IMR-90 (cell line): Measurements from ENCODE around the gene BCAS3. TPM values are rescaled to one million over a fixed set of nuclear protein-coding genes. Genes with fewer than 3 reads are reported as not detected.

Experiments
- ATAC-seq: fragments of 200-7000 bp; cut with Tn5 transposase; 2 replicates; pipeline ENCODE4 v1.9.1; 2020; ENCODE audit warnings: low read depth, mild to moderate bottlenecking, moderate library complexity
- BruUV-seq: library from RNA; stranded (reverse); fragments of 400-500 nt; replicated peaks from 2 replicates; lab custom pipeline; 2021; lab: Mats Ljungman, UMichigan
- CTCF ChIA-PET: fragments of 300-600 bp; formaldehyde crosslinking; extraction: SDS; loops from one replicate; lab custom pipeline; 2021; ENCODE audit warnings: antibody characterized with exemption; lab: Yijun Ruan, JAX
- POLR2A ChIA-PET: fragments of 300-600 bp; sonication (Branson Sonifier 250); formaldehyde crosslinking; loops from one replicate; lab custom pipeline; 2022; ENCODE audit warnings: antibody characterized with exemption; ENCODE audit not compliant: unreplicated experiment; lab: Charles Lee
- DNase-seq: peaks from one replicate; pipeline ENCODE4 v3.0.0; 2013
- H2AFZ ChIP-seq: replicated peaks from 2 replicates; pipeline ENCODE3; 2013; ENCODE audit warnings: low read length, mild to moderate bottlenecking; ENCODE audit not compliant: poor library complexity
- H2AK5ac ChIP-seq: 2 replicates; pipeline ENCODE4 v1.6.1; 2013; ENCODE audit warnings: low read depth, low read length, inconsistent platforms
- H2AK9ac ChIP-seq: replicated peaks from 2 replicates; pipeline ENCODE3; 2013; ENCODE audit warnings: mild to moderate bottlenecking, low read depth, low read length, moderate library complexity; ENCODE audit not compliant: poor library complexity
- H2BK120ac ChIP-seq: 2 replicates; pipeline ENCODE4 v1.6.1; 2013; ENCODE audit warnings: low read depth, low read length, inconsistent platforms
- H2BK15ac ChIP-seq: 3 replicates; pipeline ENCODE4 v1.6.1; 2013; ENCODE audit warnings: low read depth, low read length, inconsistent platforms
- H2BK20ac ChIP-seq: 2 replicates; pipeline ENCODE4 v1.6.1; 2013; ENCODE audit warnings: low read depth, mild to moderate bottlenecking, inconsistent platforms, low read length, moderate library complexity
- H2BK5ac ChIP-seq: 2 replicates; pipeline ENCODE4 v1.6.1; 2013; ENCODE audit warnings: mild to moderate bottlenecking, low read depth, low read length, inconsistent platforms; ENCODE audit not compliant: poor library complexity, severe bottlenecking
- H3K14ac ChIP-seq: replicated peaks from 2 replicates; pipeline ENCODE4 v1.6.1; 2013; ENCODE audit warnings: low read depth, low read length, inconsistent platforms
- H3K18ac ChIP-seq: 2 replicates; pipeline ENCODE4 v1.6.1; 2013; ENCODE audit warnings: low read depth, low read length, control low read depth
- H3K23ac ChIP-seq: 2 replicates; pipeline ENCODE4 v1.6.1; 2013; ENCODE audit warnings: low read depth, low read length, inconsistent platforms
- H3K27ac ChIP-seq: 2 replicates; pipeline ENCODE4 v1.5.1; 2013; ENCODE audit warnings: mild to moderate bottlenecking, control low read depth, low read length; ENCODE audit not compliant: insufficient read depth
- H3K27me3 ChIP-seq: 2 replicates; pipeline ENCODE4 v1.6.1; 2013; ENCODE audit warnings: low read length; ENCODE audit not compliant: control insufficient read depth, insufficient read depth
- H3K36me3 ChIP-seq: 2 replicates; pipeline ENCODE4 v1.6.1; 2013; ENCODE audit warnings: low read length, mixed read lengths; ENCODE audit not compliant: control insufficient read depth, insufficient read depth
- H3K4ac ChIP-seq: 2 replicates; pipeline ENCODE4 v1.6.1; 2013; ENCODE audit warnings: low read depth, low read length, inconsistent platforms
- H3K4me1 ChIP-seq: 2 replicates; pipeline ENCODE4 v1.6.1; 2013; ENCODE audit warnings: low read length, mixed read lengths; ENCODE audit not compliant: control insufficient read depth, insufficient read depth
- H3K4me2 ChIP-seq: 2 replicates; pipeline ENCODE4 v1.6.1; 2013; ENCODE audit warnings: low read depth, mild to moderate bottlenecking, control low read depth, low read length, moderate library complexity
- H3K4me3 ChIP-seq: 2 replicates; pipeline ENCODE4 v1.5.1; 2013; ENCODE audit warnings: low read depth, mild to moderate bottlenecking, control low read depth, low read length, moderate library complexity; ENCODE audit not compliant: insufficient read depth
- H3K56ac ChIP-seq: 2 replicates; pipeline ENCODE4 v1.6.1; 2013; ENCODE audit warnings: low read length, inconsistent platforms; ENCODE audit not compliant: insufficient read depth; ENCODE audit errors: extremely low read depth
- H3K79me1 ChIP-seq, 2 experiments: 2 replicates each; pipeline ENCODE4 v1.6.1; 2013; ENCODE audit warnings: low read length in 2 of 2, inconsistent platforms in 1 of 2, low read depth in 1 of 2
- H3K9ac ChIP-seq: 2 replicates; pipeline ENCODE4 v1.6.1; 2013; ENCODE audit warnings: low read depth, low read length, control low read depth
- H3K9me1 ChIP-seq: 2 replicates; pipeline ENCODE4 v1.6.1; 2013; ENCODE audit warnings: low read length, inconsistent platforms; ENCODE audit not compliant: insufficient read depth
- H3K9me3 ChIP-seq: 2 replicates; pipeline ENCODE4 v1.6.1; 2013; ENCODE audit warnings: low read length; ENCODE audit not compliant: control insufficient read depth, insufficient read depth
- H4K20me1 ChIP-seq: 2 replicates; pipeline ENCODE4 v1.6.1; 2013; ENCODE audit warnings: low read length, inconsistent platforms; ENCODE audit not compliant: insufficient read depth
- H4K5ac ChIP-seq: 2 replicates; pipeline ENCODE4 v1.6.1; 2013; ENCODE audit warnings: mild to moderate bottlenecking, low read depth, low read length, control low read depth
- H4K8ac ChIP-seq, 2 experiments: 2 replicates each; pipeline ENCODE4 v1.6.1; 2013; ENCODE audit warnings: low read depth in 2 of 2, low read length in 2 of 2, control low read depth in 1 of 2, inconsistent platforms in 1 of 2
- H4K91ac ChIP-seq: 2 replicates; pipeline ENCODE4 v1.6.1; 2013; ENCODE audit warnings: low read depth, low read length, inconsistent platforms; ENCODE audit not compliant: insufficient read depth
- CHD1 ChIP-seq: IDR thresholded peaks from 2 replicates; pipeline ENCODE4 v1.6.1; 2012; ENCODE audit warnings: low read depth, low read length, improper control_type of control experiment
- CTCF ChIP-seq: conservative IDR thresholded peaks from 2 replicates; pipeline ENCODE4 v1.5.1; 2012; ENCODE audit warnings: mild to moderate bottlenecking, low read depth, low read length, improper control_type of control experiment
- FOS ChIP-seq: fragments of 150-350 bp; IDR thresholded peaks from 2 replicates; pipeline ENCODE4 v1.6.1; 2016; ENCODE audit warnings: low read depth, low read length
- MAZ ChIP-seq: IDR thresholded peaks from 2 replicates; pipeline ENCODE4 v1.6.1; 2012; ENCODE audit warnings: low read depth, mild to moderate bottlenecking, low read length, improper control_type of control experiment, moderate library complexity, borderline replicate concordance
- NFE2L2 ChIP-seq: fragments of 150-350 bp; IDR thresholded peaks from 2 replicates; pipeline ENCODE4 v1.6.1; 2016; ENCODE audit warnings: low read depth, mild to moderate bottlenecking, low read length
- POLR2A ChIP-seq: IDR thresholded peaks from 2 replicates; pipeline ENCODE4 v1.6.1; 2012; ENCODE audit warnings: mild to moderate bottlenecking, low read depth, low read length
- RAD21 ChIP-seq: IDR thresholded peaks from 2 replicates; pipeline ENCODE4 v1.6.1; 2012; ENCODE audit warnings: low read length, improper control_type of control experiment
- RCOR1 ChIP-seq: IDR thresholded peaks from 2 replicates; pipeline ENCODE4 v1.6.1; 2012; ENCODE audit warnings: mild to moderate bottlenecking, low read length, improper control_type of control experiment; ENCODE audit not compliant: insufficient replicate concordance
- RFX5 ChIP-seq: IDR thresholded peaks from 2 replicates; pipeline ENCODE4 v1.8.0; 2012; ENCODE audit warnings: low read depth, mild to moderate bottlenecking, low read length, moderate library complexity
- SMC3 ChIP-seq: fragments of 150-350 bp; IDR thresholded peaks from 2 replicates; pipeline ENCODE4 v1.6.1; 2016; ENCODE audit warnings: low read depth, mild to moderate bottlenecking, antibody characterized with exemption, low read length, moderate library complexity
- WGBS, 2 experiments: methylation state at CpG; one replicate each; pipeline versions ENCODE4 v1.1.5 to v1.1.7; 2013; ENCODE audit warnings: missing lambda C conversion rate in 2 of 2; ENCODE audit not compliant: insufficient read length in 1 of 2; ENCODE audit errors: extremely low coverage in 2 of 2; 5-methylcytosine and 5-hydroxymethylcytosine counted together
- dilution Hi-C: fragments of 300-500 bp; cut with HindIII; formaldehyde crosslinking; loops from one replicate; pipeline ENCODE4 v1.14.3; 2018; ENCODE audit warnings: low sequenced_read_pairs; ENCODE audit not compliant: unreplicated experiment
- in situ Hi-C: fragments of 300-500 bp; cut with MboI; formaldehyde crosslinking; loops from 3 replicates; pipeline ENCODE4 v1.14.3; 2019; ENCODE audit warnings: low sequenced_read_pairs, inconsistent platforms, mixed read lengths
- intact Hi-C: fragments of 100-400 bp; cut with micrococcal nuclease; formaldehyde crosslinking; loops from 2 replicates; pipeline ENCODE4 v1.10.0; 2022
- polyA plus RNA-seq, 3 experiments: library from polyadenylated mRNA; depleted of rRNA; stranded (reverse); fragments of >200 nt; gene quantifications; 2 replicates each; pipeline ENCODE4 v1.2.3, GENCODE V29; 2012; ENCODE audit warnings: low replicate concordance in 1 of 3
- total RNA-seq: library from RNA; depleted of rRNA; stranded (reverse); fragments of >200 nt; gene quantifications from 2 replicates; pipeline ENCODE4 v1.2.3, GENCODE V29; 2012

BCAS3 gene
- total and polyA plus RNA-seq, 2 of the 4 experiments (the other 2 are of a cell fraction) = 6.3 to 27.1 TPM

DNA sequence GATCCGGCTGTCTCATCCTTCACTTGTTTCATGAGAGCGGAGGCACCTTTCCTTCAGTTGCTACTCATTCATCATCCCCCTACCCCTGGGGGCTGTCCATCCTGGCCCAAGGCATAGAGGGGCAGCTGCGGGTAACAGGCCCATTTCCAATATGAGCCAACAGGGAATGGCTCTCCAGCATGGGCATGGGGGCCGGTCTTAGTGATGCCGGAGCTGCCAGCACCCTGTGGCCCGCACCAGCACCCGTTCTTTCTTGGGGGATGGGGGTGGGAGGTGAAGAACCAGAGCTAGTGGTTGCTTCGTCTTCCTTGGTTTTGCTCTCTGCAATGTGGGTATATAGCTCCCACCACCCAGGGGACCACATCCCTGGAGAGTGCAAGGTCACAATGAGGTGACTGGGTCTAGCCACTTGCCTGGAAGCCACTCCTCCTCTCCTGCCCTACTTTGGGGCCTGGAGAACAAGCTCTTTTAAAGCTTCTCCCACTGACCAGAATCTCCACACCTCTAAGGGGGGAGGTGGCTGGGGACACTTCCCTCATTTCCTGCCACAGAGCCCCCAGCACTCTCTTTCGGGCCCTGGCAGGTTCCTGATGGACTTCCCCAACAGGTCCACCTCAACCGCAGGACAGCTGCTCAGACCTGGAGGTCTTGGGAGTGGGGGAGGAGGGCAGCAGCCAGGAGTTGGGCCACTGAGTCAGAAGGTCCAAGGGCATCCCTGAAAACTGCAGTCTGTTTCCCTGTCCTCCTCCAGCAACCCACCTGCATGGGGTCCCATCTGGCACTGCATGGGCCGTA lies 710.1 kb downstream of the BCAS3 start:
- H3K56ac ChIP-seq = no peak overlapping the region
- H4K8ac ChIP-seq = no peak overlapping the region
- no peak overlapping the region for H3K27ac ChIP-seq
- no peak overlapping the region for H3K4ac ChIP-seq
- POLR2A ChIA-PET = no interaction called here
- no peak overlapping the region for H3K14ac ChIP-seq
- peaks cover 22% of the 10 kb centered on the region for H3K9me1 ChIP-seq
- no peak overlapping the region for H2BK20ac ChIP-seq
- peaks cover 10 to 76% of the 10 kb centered on the region in 2 experiments for H3K79me1 ChIP-seq
- H3K9ac ChIP-seq = no peak overlapping the region
- H4K5ac ChIP-seq = no peak overlapping the region
- no peaks in the 10 kb centered on the region for H3K36me3 ChIP-seq
- dilution Hi-C loops = no loop called here
- no peak overlapping the region for H3K18ac ChIP-seq
- 82% methylated on average over 1 of the region's 11 CpGs; no CpG with 5 or more reads in 1 of the 2 experiments for WGBS, 2 experiments
- no peaks in the 10 kb centered on the region for H3K9me3 ChIP-seq
- DNase-seq (no peak), ATAC-seq (no peak)
- no peak overlapping the region for H3K23ac ChIP-seq
- H3K27me3 ChIP-seq = no peaks in the 10 kb centered on the region
- H4K20me1 ChIP-seq = no peaks in the 10 kb centered on the region
- no peak for TF ChIP-seq CHD1
- no peak for TF ChIP-seq MAZ
- TF ChIP-seq SMC3 = no peak
- TF ChIP-seq POLR2A = no peak
- no peak for TF ChIP-seq FOS
- no peak for TF ChIP-seq RAD21
- TF ChIP-seq RCOR1 = no peak
- TF ChIP-seq CTCF = no peak
- no peak for TF ChIP-seq RFX5
- TF ChIP-seq NFE2L2 = no peak
- peak overlapping the region; percentile 62; the same call in 1 of the 2 replicates for H2AK5ac ChIP-seq
- H2BK15ac ChIP-seq = no peak overlapping the region; the same call in 2 of the 3 replicates
- H2AK9ac ChIP-seq = no peak overlapping the region
- no peak overlapping the region for H4K91ac ChIP-seq
- CTCF ChIA-PET = no interaction called here
- intact Hi-C loops = no loop called here
- H3K4me3 ChIP-seq = no peak overlapping the region
- in situ Hi-C loops = no loop called here
- no TSS peak for BruUV-seq
- no peak overlapping the region for H2BK5ac ChIP-seq
- no peak overlapping the region for H2AFZ ChIP-seq
- H3K4me2 ChIP-seq = no peak overlapping the region
- H2BK120ac ChIP-seq = no peak overlapping the region
- peaks cover 4% of the 10 kb centered on the region for H3K4me1 ChIP-seq
